Stomach (tissue), 4 donors: ENCODE data around the gene SLC13A2.

Experiments used
- CTCF ChIP-seq, 7 experiments: fragments of 450-650 bp in 4 of 7; fragments of 200-600 bp in 3 of 7; sonication (generic) in 3 of 7; IDR thresholded peaks; one replicate each; pipeline ENCODE4 v1.5.1; 2016 to 2019; ENCODE audit warnings: antibody characterized with exemption in 7 of 7, control low read depth in 2 of 7, mild to moderate bottlenecking in 1 of 7
- EP300 ChIP-seq: sonication (generic); formaldehyde crosslinking; IDR thresholded peaks from one replicate; pipeline ENCODE4 v1.6.1; 2017; ENCODE audit warnings: antibody characterized with exemption
- POLR2A ChIP-seq, 4 donors: fragments of 450-650 bp; IDR thresholded peaks; one replicate each; pipeline ENCODE4 v1.6.1; 2016; ENCODE audit warnings: antibody characterized with exemption in 4 of 4, control low read depth in 2 of 4, mild to moderate bottlenecking in 1 of 4, moderate library complexity in 1 of 4

GRCh38 chr17:28475151-28475900 lies 1.9 kb downstream of the SLC13A2 start:
- TF ChIP-seq EP300 (no peak), CTCF (IDR thresholded peaks at IDR 0.05) (no peak), POLR2A (IDR thresholded peaks at IDR 0.05) (no peak)
